ENCODE measurements around the gene DNAJC2.
"Not testable (repeated sequence)": the region's sequence is repeated elsewhere in the genome, so short reads cannot be mapped to it uniquely, and the experiment has no call there.

GRCh38 chr7:103278195-103278594, 66.4 kb downstream of the DNAJC2 start:
- TF ChIP-seq CTCF, POLR2A (IDR thresholded peaks at IDR 0.05): not testable (repeated sequence)

Data from thyroid gland (tissue), 4 donors.